Astrocyte of the cerebellum (primary cell): ENCODE data around the gene EPC2.

Experiments used
- DNase-seq: peaks from one replicate; pipeline ENCODE4 v3.0.0-alpha.2; 2011; ENCODE audit warnings: low read depth
- H3K4me3 ChIP-seq: 2 replicates; pipeline ENCODE4 v1.5.1; 2011; ENCODE audit warnings: mild to moderate bottlenecking, low read depth, low read length, moderate library complexity
- in situ Hi-C: cut with HindIII; loops from 2 replicates; pipeline ENCODE4 v1.10.0; 2017; ENCODE audit warnings: low sequenced_read_pairs
- TF ChIP-seq, protein P1 (sequence below): IDR thresholded peaks from 2 replicates; pipeline ENCODE4 v1.5.1; 2012; ENCODE audit warnings: low read length, low read depth, moderate library complexity, mild to moderate bottlenecking; ENCODE audit errors: missing control alignments

Gene EPC2

GRCh38 chr2:148643998-148644882 is at the start of gene EPC2:
TSS of gene EPC2 (plus strand) at chr2:148644751. CDS start at chr2:148645018, 267 bp downstream.
- H3K4me3 ChIP-seq: peak within 1 kb of the TSS; percentile 85
- TF ChIP-seq, protein P1, sequence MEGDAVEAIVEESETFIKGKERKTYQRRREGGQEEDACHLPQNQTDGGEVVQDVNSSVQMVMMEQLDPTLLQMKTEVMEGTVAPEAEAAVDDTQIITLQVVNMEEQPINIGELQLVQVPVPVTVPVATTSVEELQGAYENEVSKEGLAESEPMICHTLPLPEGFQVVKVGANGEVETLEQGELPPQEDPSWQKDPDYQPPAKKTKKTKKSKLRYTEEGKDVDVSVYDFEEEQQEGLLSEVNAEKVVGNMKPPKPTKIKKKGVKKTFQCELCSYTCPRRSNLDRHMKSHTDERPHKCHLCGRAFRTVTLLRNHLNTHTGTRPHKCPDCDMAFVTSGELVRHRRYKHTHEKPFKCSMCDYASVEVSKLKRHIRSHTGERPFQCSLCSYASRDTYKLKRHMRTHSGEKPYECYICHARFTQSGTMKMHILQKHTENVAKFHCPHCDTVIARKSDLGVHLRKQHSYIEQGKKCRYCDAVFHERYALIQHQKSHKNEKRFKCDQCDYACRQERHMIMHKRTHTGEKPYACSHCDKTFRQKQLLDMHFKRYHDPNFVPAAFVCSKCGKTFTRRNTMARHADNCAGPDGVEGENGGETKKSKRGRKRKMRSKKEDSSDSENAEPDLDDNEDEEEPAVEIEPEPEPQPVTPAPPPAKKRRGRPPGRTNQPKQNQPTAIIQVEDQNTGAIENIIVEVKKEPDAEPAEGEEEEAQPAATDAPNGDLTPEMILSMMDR: no peak
- in situ Hi-C loops: no loop called here
- no peak for DNase-seq

DNA sequence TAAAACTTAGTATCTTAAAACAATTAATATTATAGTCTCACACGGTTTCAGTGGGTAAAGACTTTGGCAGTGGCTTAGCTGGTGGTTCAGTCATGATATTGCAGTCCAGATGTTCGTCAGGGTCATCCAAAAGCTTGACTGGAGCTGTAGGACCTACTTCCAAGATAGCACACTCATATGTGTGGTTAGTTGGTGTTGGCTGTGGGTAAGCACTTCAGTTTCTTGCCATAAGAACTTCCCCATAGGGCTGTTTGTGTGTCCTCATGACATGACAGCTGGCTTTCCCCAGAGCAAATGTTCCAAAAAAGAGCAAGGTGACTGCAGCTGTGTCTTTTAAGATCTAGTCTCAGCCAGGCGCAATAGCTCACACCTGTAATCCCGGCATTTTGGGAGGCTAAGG is 48.5 kb upstream of the EPC2 start:
- TF ChIP-seq, protein P1: no peak
- DNase-seq: no peak
- in situ Hi-C loops: no loop called here
- H3K4me3 ChIP-seq: no peak overlapping the region

DNA sequence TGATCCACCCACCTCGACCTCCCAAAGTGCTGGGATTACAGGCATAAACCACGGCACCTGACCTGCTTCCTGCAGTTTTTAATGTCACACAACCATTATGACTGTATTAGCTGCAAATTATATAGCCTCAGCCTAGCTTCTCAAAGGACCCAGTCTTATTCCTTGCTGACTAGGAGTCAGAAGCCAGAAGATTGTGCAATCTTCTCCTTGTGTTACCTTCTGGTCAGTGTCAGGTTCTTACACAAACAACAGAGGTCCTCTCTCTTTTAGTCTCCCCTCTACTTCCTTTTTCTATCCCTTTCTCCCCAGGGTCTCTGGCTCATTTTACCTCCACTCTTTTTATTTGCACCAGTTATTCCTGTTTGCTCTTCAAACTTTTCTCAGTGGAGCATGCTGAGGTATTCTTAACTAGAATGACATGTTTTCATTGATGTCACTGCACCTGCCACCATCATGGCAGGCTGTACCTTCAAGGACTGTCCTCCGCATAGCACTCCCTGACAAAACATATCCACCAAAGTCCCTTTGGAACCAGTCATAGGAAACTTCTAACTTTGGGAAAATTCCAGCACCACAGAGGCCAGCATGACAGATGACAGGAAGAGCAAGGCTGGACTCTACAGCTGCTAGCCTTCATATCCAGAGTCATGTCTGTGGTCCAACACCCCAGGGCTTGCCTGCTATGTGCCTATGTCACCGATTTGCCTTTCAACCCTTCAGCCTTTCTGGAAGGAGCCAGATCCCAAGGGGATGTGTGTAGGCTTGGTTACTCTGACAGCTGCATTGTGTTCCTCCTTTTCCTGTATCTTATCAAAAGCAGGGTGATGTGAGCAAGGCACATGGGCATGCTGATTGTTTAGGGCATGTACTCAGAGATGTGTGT is 45.2 kb upstream of the EPC2 start:
- TF ChIP-seq, protein P1: no peak
- DNase-seq: no peak
- no peak overlapping the region for H3K4me3 ChIP-seq
- in situ Hi-C loops: no loop called here

DNA sequence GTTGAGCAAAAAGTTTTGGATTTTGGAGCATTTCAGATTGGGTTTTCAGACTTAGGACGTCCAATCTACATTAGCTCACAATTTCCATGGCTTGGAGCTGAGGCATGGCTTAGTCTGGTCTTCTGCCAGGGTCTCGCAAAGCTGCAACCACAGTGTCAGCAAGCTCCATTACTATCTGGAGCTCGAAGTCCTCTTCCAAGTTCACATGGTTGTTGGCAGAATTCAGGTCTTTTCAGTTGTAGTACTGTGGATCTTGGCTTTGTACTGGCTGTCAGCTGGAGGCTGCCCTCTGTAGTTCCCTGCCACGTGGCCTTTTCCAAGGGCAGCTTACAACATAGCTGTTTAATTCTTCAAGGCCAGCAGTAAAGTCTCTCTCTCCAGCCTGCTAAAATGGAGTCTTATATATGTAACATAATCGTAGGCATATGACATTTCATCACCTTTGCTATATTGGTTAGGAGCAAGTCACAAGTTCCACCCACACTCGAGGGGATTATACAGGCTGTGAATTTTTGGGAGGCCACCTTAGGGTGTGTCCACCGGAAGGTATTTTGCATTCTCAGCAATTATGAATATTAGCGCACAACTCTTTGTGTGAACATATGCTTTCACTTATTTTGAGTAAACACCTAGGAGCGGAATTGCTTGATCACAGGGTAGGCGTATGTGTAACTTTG is 41.5 kb upstream of the EPC2 start:
- DNase-seq: no peak
- no peak overlapping the region for H3K4me3 ChIP-seq
- TF ChIP-seq, protein P1: no peak
- in situ Hi-C loops: no loop called here

GRCh38 chr2:148603562-148603920 is 41.0 kb upstream of the EPC2 start:
- in situ Hi-C loops: no loop called here
- DNase-seq: no peak
- TF ChIP-seq, protein P1: no peak
- no peak overlapping the region for H3K4me3 ChIP-seq

DNA sequence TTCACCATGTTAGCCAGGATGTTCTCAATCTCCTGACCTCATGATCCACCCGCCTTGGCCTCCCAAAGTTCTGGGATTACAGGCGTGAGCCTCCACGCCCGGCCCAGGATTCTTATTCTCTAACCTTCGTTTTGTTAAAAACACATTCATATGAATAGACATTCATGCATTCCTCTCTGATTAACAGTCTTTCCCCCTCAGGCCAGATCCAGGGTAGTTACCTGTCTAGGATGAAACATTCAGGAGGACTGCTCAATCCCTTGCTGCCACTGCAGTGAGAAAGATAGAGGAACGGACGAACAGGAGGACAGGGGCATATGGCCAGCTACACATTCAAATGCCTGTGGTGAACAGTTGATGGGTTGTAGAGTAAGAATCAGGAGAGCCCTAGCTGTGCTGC is 39.6 kb upstream of the EPC2 start:
- no peak overlapping the region for H3K4me3 ChIP-seq
- in situ Hi-C loops: no loop called here
- TF ChIP-seq, protein P1: no peak
- no peak for DNase-seq
